HEK293T (cell line): ENCODE measurements around the gene LCE1D.

Experiments used
- ARNT ChIP-seq: fragments of 450-650 bp; IDR thresholded peaks from 2 replicates; pipeline ENCODE4 v1.6.1; 2017; ENCODE audit warnings: mild to moderate bottlenecking
- FOXA1 ChIP-seq: fragments of 450-650 bp; IDR thresholded peaks from 2 replicates; pipeline ENCODE4 v1.6.1; 2016; ENCODE audit warnings: mild to moderate bottlenecking
- FOXM1 ChIP-seq: fragments of 450-650 bp; IDR thresholded peaks from 2 replicates; pipeline ENCODE4 v1.6.1; 2017; ENCODE audit warnings: mild to moderate bottlenecking, borderline replicate concordance
- HDGF ChIP-seq: fragments of 450-650 bp; IDR thresholded peaks from 2 replicates; pipeline ENCODE4 v1.6.1; 2017; ENCODE audit warnings: antibody characterized with exemption, borderline replicate concordance
- NFRKB ChIP-seq: fragments of 450-650 bp; IDR thresholded peaks from 2 replicates; pipeline ENCODE4 v1.6.1; 2016; ENCODE audit warnings: mild to moderate bottlenecking, moderate library complexity
- SP1 ChIP-seq: fragments of 450-650 bp; IDR thresholded peaks from 2 replicates; pipeline ENCODE4 v1.6.1; 2017
- SUZ12 ChIP-seq: fragments of 450-650 bp; IDR thresholded peaks from 2 replicates; pipeline ENCODE4 v1.6.1; 2016; ENCODE audit warnings: mild to moderate bottlenecking
- TARDBP ChIP-seq: fragments of 450-650 bp; IDR thresholded peaks from 2 replicates; pipeline ENCODE4 v1.6.1; 2016
- ZNF384 ChIP-seq: fragments of 450-650 bp; IDR thresholded peaks from 2 replicates; pipeline ENCODE4 v1.6.1; 2016

GRCh38 chr1:152770411-152770810, 26.1 kb upstream of the LCE1D start:
- TF ChIP-seq NFRKB (no peak), ARNT (no peak), SP1 (no peak), TARDBP (no peak), SUZ12 (no peak), FOXA1 (no peak), ZNF384 (no peak), FOXM1 (no peak), HDGF (no peak)
